ENCODE data around the gene MCTP1.

DNA sequence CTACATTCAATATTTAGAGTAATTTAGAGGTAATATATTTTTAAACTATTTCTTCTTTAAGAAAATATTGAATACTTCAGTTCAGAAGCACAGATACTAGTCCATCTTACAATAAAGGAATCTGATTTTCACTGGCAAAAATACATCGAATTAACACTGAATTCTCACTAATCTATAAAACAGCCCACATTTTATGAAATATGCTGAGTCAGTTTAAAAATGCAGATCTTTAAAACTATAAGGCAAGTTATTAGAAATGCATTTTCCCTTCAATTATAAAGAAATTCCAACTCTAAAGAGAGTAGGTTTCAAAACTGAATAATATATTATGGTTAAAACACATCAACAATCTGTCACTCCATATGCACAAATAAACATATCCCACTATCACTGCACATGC is 433.9 kb downstream of the MCTP1 start:
- TF ChIP-seq, protein P1, sequence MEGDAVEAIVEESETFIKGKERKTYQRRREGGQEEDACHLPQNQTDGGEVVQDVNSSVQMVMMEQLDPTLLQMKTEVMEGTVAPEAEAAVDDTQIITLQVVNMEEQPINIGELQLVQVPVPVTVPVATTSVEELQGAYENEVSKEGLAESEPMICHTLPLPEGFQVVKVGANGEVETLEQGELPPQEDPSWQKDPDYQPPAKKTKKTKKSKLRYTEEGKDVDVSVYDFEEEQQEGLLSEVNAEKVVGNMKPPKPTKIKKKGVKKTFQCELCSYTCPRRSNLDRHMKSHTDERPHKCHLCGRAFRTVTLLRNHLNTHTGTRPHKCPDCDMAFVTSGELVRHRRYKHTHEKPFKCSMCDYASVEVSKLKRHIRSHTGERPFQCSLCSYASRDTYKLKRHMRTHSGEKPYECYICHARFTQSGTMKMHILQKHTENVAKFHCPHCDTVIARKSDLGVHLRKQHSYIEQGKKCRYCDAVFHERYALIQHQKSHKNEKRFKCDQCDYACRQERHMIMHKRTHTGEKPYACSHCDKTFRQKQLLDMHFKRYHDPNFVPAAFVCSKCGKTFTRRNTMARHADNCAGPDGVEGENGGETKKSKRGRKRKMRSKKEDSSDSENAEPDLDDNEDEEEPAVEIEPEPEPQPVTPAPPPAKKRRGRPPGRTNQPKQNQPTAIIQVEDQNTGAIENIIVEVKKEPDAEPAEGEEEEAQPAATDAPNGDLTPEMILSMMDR (IDR thresholded peaks at IDR 0.05) = no peak
- TF ChIP-seq POLR2A (IDR thresholded peaks at IDR 0.05) (no peak), POLR2AphosphoS5 (IDR thresholded peaks at IDR 0.05) (no peak), EP300 (IDR thresholded peaks at IDR 0.05; ENCODE audit: low read depth) (no peak)

All from transverse colon (tissue), 4 donors.